HG02798 (cell line): ENCODE data around the gene KNCN.

ENCODE experiments used
- ATAC-seq: cut with Tn5 transposase; IDR thresholded peaks from one replicate; pipeline ENCODE4 v1.9.1; 2021; ENCODE audit warnings: mild to moderate bottlenecking; ENCODE audit not compliant: unreplicated experiment, poor library complexity

KNCN gene

DNA sequence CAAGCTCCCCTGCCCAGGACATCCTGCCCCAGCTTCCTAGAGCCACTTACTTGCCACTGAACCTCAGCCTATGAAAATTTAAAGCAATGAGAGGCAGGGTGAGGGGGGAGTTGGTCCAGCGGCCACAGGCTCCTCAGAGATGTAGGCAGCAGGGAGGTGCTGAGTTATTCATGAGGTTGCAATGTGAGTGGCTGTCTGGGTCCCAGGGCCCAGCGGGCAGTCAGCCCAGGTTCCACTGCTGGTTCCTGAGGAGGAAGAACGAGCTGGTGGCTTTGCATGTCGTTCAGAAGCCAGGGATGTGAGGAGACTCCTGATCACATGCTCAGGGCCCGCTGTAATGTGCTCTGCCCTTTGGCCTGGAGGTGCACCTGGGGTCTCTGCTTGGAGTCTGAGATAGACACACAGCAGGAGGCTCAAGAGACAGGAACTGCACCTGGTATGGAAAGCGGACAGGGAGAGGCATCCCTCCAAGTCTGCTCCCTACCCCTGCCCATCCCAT is at the start of gene KNCN:
Gene KNCN (minus strand): TSS at position 51 of the 499 bp plus-strand sequence. CDS start 432 bp downstream, outside the sequence.
- ATAC-seq = no peak

DNA sequence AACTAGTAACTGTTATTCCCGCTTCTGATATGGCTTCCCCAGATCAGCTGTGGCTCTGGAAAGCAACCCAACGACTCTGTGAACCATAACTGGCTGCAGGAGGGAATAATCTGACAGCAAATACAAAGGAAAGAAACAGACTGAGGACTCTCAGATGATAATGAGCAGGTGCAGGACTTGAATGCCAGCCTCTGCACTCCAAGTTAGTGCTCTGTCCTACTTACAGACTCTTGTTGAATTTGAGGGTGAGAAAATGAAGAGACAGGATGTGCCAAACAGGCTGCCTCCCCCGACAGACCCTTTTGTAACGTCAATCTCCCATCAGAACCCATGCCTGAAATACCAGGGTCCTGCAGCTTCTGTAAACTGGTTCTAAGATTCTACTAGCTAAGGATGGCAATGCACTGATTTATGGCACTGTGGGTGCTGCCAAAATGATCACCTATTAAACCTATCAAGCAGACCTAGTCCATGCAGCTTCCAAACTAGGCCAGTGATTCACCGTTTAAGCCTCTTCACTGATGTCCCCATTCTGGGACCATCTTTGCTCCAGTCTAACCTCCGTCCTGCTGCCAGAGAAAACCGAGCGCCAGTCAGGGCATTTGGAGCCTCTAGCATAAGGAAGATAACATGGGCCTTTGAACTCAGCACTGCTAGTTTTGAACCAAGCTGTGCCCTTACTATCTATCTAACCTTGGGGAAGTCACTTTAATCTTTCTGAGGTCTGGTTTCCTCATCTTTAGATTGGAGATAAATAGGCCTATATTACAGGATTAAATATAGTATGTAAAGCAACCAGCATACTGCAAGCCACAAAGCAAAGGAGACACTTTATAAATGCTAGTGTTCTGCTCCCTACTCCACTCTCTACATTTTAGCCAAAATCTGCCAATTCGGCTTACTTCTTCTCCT is 47.9 kb upstream of the KNCN start:
- ATAC-seq = no peak

DNA sequence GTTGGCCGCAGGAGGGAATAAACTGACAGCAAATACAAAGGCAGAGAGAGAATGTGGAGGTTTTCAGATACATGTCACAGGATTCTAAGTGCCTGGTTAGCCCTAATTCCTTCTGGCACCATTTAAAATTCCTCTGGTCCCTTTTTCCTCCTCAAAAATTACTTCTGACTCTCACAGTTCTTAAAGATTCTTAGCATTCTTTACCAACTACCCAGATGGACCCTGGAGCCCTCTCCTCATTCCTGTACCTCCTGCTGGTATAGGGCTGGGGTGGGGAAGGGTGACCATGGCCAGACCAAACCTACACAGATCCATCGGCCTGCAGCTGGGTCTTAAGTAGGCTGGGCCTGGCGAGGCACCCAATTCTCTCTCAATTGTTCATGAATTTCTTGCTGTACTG is 45.4 kb upstream of the KNCN start:
- no peak for ATAC-seq

DNA sequence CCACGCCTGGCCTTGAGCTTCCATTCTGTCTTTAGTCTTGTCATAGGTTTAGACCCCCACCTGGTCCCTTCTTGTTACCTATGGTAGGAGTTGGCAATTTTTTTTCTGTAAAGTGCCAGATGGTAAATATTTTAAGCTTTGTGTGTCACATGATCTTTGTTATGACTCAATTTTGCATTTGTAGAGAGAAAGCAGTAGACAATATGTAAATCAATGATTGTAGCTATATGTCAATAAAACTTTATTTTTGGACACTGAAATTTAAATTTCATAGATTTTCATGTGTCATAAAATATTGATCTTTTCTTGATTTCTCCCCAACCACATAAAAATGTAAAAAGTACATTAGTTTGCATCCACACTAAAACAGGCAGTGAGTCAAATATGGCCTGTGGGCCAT is 44.6 kb upstream of the KNCN start:
- no peak for ATAC-seq

DNA sequence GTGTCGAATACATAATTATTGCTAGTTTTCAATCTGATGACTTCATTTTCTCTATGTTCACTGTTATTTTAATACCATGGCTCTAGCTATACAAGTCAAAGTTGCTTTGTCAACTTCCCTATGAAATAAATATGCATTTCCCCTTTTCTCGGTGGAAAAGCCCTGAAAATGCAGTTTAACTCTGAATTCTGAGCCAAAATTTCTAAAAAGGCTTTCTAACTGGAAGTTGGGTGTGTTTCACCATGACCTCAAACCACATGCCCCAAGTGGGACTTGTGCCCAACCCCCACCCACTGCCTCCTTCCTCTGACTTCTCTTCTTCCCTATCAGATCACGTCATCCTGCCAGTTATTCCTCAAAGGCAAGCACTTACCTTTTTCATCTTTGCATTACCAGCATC is 43.7 kb upstream of the KNCN start:
- no peak for ATAC-seq

DNA sequence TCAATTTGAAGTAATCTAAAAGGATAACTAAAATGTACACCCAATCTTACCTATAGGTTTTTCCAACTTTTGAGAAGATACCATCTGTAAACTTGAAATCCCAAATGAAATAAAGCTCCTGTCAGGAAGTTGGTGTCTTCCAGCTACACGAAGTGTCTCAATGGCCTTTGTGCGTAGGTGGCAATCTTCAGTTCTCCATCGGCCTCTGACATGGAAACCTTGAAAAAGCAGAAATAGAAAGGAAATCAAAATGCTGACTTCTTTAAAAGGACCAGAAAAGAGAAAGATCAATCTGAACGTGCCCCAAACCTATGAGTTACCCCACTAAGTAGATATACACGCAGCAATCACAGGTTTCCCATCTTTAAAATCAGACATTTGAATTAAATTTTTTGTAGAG is 42.6 kb upstream of the KNCN start:
- no peak for ATAC-seq

DNA sequence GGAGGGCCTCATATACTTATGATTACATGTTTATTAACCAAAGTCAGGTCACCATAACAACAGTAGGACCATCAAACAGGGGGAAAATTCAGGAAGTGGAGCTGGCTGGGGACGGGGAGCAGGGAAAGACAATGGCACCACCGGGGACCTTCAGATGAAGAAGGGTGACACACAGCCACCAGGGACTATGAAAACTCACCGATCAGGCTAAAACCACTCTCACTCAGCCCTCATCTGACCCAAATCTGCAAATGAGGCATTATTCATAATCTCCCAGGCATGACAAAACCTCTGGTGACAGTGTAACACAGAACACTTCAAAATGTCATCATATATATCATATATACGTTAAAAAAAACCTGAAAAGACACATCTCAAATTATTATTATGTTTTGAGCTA is 41.4 kb upstream of the KNCN start:
- ATAC-seq = no peak

DNA sequence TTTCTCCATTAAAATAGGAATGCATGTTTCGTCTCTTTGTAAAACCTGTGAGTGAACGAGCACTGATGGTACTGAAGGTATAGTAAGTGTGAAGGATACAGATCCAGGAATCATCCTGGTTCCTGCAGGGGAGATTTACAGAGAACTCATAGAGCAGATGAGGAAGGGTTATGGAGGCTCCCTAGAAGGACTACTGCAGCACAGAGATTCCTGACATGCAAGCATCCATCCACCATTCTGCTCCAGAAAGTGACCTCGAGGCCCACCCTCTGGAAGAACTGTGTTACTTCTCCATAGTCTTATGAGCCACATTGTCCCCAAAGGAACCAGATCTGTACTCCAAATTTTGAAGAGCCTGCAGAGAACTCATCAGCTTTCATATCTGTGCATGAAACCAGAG is 38.1 kb upstream of the KNCN start:
- no peak for ATAC-seq

DNA sequence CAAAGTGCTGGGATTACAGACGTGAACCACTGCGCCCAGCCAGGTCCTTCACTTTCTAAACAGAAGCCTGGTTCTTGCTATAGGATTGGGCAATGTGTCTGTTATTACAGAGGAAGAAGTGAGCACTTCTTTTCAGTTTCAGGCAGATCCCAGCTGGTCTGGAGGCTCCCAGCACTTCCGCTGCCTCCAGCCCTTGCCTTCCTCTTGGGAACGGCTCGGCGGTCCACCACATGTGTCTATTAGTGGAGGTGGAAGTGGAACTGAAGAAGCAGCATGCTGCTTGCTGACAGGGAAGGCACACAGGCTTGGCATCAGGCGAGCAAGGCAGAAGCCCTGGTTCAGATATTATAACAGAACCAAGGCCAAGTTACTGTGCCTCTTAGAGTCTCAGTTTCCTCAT is 35.6 kb upstream of the KNCN start:
- ATAC-seq = no peak

DNA sequence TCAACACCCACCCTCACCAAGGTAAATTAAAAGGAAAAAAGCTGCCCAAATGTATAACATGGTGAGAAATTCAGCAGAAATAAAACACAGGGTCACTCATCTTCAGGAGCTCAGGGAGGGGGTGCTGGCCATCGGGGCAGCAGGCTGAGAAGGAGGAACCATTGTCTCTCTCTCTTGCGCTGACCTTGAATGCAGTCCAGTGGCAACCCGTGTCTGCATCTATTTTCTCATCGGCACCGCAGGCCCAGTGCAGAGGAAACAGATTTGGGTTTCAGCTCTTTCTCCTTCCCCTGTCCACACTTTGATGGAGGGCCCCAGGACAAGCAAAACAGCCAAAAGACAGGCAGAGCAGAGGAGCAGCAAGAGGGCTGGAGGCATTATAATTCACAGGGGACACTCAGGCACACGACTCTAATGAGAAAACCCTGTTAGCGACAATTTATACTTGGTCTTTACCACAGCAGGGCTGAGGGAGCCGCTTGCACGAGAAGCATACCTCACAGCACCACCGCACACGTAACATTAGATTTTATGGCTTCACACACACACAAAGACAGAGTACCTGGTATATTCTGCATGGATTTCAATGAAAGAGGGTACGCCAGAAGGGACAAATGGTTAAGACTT is 34.0 kb upstream of the KNCN start:
- ATAC-seq = no peak

DNA sequence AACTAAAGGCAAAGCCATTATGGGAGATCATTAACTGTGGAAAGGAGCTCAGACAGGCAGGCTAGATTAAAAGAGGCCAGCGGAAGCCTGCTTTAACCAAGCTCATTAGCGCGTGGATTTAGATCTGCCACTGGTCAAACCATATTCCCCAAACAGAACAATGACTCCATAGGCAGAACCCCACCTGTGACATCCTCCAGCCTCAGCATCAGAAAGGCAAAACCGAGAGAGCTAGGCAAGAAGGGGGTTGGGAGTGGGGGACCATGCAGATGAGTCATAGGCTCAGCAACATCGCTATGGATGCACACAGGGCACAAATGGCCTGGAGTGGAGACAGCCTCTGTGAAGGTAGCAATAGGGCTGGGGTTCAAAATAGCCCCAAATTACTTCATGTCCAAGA is 32.0 kb upstream of the KNCN start:
- no peak for ATAC-seq

DNA sequence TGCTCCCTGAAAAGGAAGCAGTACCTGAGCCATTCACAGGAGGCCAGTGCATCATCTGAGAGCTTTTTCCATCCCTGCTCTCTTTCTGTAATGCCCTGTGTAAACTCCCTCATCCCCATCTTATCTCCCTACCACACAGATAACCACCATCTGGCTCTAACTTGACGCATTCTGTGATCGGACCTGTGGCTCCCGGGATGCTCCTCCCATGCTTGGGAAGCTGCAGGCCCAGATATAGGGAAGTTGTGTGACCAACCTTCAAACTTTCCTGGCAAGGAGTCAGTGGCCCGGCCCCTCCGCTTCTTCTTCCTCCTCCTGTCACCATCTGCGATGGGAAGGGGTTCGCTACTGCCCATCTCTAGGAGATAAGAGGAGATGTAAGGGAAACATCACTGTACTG is 31.5 kb upstream of the KNCN start:
- ATAC-seq = no peak

DNA sequence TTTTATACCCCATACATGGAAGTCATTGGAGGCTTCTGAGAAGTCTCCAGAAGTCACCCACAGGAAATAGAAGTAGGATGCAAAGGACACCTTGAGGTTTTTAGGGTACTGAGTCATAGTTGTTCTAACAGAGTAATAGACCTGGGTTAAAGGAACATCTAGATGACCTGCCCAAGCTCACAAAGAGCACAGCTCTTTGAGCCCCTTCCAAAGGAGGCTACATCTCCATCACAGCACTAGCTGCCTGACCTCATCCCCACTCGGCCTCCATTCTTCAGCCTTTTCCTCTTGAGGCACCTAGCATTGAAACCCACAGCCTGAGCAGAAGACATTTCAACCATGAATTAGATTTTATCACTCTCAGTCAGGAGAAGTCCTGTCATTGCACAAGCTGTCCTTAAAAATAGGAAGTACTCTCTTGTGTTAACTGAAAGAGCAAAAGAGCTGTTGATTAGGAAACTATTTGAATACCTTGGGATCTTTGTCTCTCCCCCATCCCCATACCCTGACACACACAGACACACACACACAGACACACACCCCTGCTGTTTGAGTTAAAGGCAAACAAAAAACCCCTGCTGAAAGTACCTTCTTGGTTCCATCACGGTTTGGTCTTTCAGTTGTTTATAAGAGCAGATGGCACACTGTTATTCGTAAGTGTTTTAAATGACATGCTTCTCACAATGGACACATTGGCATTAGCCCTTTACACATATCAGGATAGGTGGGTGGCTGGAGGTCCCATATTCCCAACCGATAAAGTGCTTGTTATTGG is 30.4 kb upstream of the KNCN start:
- ATAC-seq = no peak

DNA sequence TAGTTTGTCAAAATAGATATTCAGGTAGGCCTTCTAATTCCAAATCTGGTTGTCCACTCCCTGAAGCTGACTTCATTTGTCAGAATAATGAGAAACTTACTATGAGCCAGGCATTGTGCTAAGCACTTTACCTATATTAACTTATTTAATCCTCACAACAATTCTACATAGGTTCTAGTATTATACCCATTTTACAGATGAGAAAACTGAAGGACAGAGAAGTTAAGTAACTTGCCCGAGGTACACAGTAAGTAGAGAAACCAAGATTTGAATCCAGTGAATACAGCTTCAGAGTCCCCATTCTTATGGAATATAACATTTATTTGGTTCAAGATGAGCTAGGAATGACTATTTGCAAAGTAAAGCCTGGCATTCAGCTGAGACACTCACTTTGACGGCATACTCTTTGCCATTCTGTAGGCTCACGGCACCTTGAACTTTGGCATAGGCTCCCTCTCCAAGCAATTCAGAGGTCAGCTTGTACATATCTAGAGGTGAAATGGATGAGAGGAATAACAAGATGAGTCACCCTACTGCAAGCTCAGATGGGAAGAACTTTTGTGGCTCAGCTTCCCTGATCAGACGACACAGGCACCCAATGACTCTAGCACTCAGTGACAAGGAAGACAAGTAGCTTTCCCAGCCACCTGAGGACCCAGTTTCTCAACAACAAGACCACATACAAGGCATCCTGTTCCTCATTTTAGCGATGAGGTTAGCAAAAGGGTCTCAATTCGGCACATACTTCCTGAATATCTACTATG is 28.9 kb upstream of the KNCN start:
- no peak for ATAC-seq

DNA sequence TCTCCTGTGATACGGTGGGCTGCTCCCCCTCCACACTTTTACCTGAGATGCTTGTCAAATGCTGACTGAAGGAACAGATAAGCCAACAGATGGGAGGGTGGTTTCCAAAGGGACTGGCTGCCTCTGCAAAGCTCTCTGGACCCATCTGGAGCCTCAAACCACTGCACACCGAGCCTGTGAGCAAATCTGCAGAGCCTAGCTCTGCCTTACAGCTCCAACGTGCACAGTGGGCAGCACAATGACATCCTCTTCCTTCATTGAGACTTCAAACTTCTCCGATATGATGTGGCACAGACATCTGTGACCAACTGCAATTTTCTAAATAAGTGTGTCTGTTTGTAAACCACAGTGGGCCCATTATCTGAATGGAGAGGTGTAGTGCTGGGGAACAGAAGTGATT is 26.2 kb upstream of the KNCN start:
- no peak for ATAC-seq

DNA sequence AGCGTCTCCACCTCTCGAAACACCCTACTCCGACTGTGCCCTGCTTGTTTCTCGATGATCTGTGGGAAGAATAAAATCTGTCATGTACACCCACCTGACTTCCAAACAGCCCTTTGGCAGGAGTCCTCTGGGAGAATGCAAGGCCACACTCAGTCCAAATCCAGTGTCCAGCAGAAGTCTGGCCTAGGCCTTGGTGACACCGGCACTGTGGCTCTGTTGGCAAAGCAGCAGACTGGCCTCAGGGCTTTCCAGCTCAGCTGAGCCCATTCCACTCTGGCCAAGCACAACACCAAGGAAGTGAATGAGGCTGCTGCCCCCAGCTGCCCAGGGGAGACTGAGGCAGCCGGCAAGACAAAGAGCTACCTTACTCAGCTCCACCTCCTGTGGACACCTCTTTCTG is 25.1 kb upstream of the KNCN start:
- no peak for ATAC-seq

DNA sequence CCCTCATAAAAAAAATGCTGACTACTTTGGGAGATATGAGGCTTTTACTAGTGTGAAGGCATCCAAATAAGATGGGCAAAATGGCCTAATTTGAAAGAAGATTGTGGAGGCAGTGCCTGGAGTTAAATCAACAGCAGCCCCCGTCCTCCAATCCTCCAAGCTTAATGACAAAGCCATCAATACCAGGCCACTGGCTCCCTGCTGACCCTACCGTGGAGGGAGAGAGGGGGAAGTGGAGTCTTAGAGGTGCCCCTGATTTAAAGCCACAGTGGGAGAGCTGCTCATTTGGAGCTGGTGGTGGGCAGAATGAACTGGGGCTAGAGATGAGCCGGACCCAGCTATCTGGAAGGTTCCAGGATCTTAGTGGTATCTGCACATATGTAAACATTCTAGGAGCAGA is 24.3 kb upstream of the KNCN start:
- ATAC-seq = no peak

DNA sequence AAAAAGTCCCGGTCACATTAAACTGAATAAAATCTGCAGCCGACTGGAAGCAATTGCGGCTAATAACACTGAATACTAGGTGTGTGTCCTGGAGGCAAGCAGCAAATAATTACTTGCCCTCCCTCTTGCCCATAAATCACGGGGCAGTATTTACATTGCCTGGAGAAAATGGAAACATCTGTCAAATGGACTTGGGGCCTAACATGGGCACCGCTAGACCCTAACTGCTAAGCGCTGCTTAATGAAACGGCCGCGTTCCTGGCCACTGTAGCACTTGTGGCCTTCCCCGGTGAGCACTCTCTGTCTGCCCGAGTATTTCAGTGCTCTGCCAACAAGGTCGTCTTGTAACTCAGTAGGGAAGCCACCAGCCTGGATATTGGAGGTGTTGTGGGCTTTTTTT is 23.9 kb upstream of the KNCN start:
- ATAC-seq = no peak

DNA sequence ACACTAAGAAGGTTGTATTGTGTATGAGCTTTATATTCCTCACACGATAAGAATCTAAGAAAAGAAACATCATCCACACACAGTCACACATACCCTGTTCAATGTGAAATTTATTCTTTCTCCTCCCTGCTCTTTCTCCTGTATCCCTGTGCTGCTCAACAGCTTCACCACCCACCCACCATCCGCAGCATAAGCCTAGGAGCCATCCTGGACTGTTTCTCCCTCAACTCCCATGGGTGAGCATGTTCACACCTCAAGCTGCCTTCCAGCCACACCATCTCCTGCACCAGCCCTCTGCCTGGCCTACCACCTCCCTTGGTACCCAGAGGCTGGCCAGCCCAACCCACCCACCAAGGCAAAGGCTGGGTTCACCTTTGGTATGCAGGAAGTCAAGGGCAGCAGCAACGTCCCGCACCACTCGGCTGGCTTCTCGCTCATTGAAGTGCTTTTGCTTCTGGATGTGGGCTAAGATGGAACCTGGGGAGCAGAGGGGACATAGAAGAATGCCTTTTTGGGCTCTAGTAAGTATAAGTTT is 20.3 kb upstream of the KNCN start:
- ATAC-seq = no peak
